Fibroblast of the aortic adventitia (primary cell): ENCODE measurements around the gene THBD. TPM values are rescaled to one million over a fixed set of nuclear protein-coding genes. Genes with fewer than 3 reads are reported as not detected.

Experiments used
- DNase-seq: peaks from one replicate; pipeline ENCODE4 v3.0.0-alpha.2; 2010; ENCODE audit warnings: low read depth
- H3K4me3 ChIP-seq: 2 replicates; pipeline ENCODE4 v1.5.1; 2011; ENCODE audit warnings: low read depth, mild to moderate bottlenecking, control low read depth, low read length, moderate library complexity
- total RNA-seq: library from RNA; depleted of rRNA; stranded (reverse); fragments of >200 nt; gene quantifications from 2 replicates; pipeline ENCODE4 v1.2.3, GENCODE V29; 2012; ENCODE audit warnings: low replicate concordance
- TF ChIP-seq, protein P1 (sequence below): IDR thresholded peaks from 2 replicates; pipeline ENCODE4 v1.5.1; 2011; ENCODE audit warnings: mild to moderate bottlenecking, low read length, control low read depth, inconsistent platforms; ENCODE audit not compliant: insufficient read depth

THBD gene
- total RNA-seq, 1 donor: 128 TPM

DNA sequence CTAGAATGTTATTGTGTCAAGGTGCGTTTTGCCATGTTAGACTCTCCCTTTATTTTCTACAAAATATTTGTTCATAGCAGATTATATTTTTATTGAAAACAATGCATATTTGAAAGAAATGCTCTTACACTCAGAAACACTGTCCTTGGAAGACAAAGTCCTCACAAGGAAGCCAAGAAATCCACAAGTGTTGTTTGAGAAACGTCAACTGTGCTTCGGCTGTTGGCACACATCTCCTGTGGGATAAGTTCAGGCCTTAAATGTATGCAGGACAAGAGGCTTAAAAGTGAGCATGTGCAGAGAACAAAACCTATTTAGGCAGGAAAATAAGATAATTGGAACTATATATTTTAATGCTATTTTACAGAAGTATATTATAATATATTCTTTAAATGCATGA lies 9.5 kb upstream of the THBD start:
- DNase-seq: no peak
- no peak overlapping the region for H3K4me3 ChIP-seq
- TF ChIP-seq, protein P1, sequence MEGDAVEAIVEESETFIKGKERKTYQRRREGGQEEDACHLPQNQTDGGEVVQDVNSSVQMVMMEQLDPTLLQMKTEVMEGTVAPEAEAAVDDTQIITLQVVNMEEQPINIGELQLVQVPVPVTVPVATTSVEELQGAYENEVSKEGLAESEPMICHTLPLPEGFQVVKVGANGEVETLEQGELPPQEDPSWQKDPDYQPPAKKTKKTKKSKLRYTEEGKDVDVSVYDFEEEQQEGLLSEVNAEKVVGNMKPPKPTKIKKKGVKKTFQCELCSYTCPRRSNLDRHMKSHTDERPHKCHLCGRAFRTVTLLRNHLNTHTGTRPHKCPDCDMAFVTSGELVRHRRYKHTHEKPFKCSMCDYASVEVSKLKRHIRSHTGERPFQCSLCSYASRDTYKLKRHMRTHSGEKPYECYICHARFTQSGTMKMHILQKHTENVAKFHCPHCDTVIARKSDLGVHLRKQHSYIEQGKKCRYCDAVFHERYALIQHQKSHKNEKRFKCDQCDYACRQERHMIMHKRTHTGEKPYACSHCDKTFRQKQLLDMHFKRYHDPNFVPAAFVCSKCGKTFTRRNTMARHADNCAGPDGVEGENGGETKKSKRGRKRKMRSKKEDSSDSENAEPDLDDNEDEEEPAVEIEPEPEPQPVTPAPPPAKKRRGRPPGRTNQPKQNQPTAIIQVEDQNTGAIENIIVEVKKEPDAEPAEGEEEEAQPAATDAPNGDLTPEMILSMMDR: no peak

DNA sequence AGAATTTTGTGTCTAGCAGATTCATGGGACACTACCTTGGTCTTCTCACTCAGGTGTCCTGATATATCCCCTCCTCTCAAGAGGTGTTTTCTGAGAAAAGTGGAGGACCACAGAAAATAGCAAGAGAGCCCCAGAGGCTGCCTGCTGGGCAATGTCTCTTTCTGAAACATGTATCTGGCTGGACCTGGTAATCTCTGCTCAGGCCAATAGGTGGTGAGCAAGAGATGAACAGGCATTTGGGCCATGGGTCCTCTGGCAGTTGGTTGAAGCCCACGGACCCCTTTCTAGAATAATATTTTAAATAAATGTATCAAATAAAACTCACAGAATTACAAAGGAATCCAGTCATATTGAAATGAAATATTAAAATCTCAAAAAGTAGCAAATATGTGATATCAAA lies 8.8 kb upstream of the THBD start:
- TF ChIP-seq, protein P1: no peak
- DNase-seq: no peak
- no peak overlapping the region for H3K4me3 ChIP-seq

DNA sequence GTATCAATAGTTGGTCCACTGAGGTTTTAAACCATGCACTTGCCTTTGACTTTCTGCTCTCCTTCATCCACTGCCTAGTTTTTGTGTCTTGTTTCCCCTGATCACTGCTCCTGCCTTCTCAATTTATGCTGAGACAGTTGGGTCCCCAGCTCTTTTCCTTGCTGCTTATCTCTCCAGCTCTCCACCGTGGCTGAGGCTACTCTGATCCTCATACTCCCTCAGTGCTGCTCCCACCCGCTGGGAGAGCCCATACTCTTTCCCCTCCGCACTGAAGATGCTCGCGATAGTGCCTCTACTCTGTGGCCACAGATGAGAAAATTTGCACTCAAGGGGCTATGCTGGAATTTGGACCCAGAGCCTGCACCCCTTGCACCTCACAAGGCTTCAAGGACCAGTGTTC lies 3.4 kb upstream of the THBD start:
- TF ChIP-seq, protein P1: no peak
- no peak for DNase-seq
- no peak overlapping the region for H3K4me3 ChIP-seq

DNA sequence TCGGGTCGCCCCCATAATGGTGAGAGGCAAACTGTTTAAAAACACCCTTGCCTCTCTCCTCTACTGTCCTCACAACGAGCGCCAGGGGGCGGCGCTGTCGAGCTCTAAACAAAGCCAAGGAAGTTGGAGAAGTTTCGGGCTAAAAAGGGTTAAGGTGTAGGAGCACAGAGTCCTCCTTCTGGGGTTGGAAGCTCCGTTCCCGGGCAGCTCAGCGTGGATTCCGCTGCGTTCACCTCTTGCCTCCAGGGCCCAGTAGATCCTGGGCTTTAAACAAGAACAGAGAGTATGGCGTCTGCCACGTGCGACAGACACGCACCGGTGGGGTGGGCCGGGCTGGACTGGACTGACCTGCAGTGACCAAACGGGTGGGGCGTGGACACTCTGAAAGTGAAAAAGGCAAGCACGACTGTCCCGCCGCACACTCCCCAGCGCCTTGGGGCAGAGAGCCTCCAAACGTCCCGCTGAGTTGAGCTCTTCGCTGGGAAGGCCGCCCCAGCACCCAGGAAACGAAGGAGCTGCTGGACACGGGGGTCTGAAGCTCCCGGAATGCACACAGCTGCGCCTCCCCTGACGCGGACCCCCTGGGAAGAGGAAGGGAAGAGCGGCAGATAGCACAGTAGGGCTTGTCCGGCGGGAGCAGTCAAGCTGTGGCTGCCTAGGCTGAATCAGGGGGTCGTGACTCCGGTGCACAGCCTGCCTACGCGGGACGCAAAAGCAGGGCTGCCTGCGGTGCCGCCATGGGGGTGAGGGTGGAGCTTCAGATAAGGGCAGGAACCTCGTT lies 1.6 kb upstream of the THBD start:
- TF ChIP-seq, protein P1: peak; percentile 76
- DNase-seq: peak; percentile 89

DNA sequence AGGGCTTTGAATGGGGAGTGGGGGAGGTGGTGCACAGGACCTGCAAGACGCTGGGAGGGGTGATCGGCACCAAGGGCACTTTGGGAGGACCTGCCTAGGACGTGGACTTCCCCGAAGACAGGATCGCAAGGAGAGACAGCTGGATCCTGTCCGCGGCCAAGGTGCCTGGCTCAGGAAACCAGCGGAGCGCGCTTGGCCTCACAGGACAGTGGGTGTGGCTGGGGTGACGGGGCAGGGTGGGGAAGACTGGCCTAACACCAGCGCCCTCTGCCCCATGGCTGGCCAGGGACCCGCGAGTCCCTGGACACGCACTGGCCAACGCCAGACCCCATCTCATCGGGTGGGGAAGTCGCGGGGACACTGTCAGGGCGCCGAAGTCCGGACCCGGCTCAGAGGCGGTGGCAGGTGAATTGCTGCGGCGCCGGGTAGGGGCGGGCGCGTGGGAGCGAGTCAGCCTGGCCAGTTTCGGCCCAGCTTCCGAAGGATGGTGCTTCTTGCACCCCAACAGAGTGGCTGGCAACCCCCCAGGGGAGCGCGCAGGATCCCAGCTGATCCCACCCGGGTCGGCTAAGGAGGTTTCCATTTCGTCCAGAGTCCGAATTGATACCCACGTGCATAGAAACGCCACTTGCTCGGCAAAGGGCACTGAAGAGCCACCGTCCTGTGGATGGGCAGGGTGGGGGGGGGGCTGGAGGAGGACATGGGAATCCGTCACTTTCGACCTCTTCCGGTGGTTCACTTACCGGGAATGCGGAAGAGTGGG lies 785 bp upstream of the THBD start:
- TF ChIP-seq, protein P1: no peak
- no peak for DNase-seq
- H3K4me3 ChIP-seq: peak overlapping the region; percentile 69

More for the DNA sequence above, 1.6 kb upstream of the THBD start:
- H3K4me3 ChIP-seq: peak overlapping the region; percentile 69

DNA sequence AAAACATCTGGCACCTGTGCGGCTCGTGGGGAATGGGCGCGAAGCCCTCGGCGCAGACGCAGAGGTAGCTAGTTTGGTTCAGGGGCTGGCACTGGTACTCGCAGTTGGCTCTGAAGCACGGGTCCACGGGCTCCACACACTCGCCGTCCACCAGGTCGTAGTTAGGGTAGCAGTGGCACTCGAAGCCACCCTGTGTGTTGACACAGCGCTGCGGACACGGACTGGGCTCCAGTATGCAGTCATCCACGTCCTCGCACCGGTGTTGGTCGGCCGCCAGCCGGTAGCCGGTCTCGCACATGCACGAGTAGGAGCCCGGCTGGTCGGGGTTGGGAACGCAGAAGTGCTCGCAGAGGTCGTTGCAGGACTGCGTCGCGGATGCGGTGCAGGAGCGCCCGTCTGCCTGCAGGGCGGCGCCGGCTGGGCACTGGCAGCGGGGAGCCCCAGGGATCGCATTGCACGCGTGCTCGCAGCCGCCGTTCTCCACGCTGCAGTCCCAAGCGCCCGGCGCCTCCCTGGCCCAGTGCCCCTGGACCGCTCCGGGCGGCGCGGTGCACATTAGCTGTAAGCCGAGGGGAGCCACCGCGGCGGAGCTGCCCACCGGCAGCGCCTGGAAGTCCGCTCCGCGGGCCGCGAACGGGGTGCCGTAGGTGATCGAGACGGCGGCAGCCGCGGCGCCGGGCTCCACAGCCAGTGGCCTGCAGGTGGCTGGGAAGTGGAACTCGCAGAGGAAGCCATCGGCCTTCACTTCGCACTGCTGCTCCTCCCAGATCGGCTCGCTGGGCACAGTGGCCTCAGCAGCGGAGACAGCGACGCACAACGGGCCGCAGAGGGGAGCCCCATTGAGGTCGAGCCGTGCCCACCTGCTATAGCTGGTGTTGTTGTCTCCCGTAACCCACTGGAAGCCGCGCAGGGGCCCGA lies 930 bp downstream of the THBD start:
- DNase-seq: peak; percentile 51
- TF ChIP-seq, protein P1: peak; percentile 52
- H3K4me3 ChIP-seq: peak overlapping the region; percentile 69
